NCI-H2081 treated with DMSO at 0.1 percent for 48 hours (cell line): Measurements from ENCODE around the gene RHEBL1.
"Not testable (repeated sequence)": the region's sequence is repeated elsewhere in the genome, so short reads cannot be mapped to it uniquely, and the experiment has no call there.

ENCODE experiments used
- DNase-seq: peaks from one replicate; lab custom pipeline; 2025; lab: John Stamatoyannopoulos, UW

RHEBL1 gene

GRCh38 chr12:49089821-49090773 lies 20.3 kb upstream of the RHEBL1 start:
- DNase-seq, result no peak

GRCh38 chr12:49088932-49089330 lies 19.2 kb upstream of the RHEBL1 start:
- no peak for DNase-seq

DNA sequence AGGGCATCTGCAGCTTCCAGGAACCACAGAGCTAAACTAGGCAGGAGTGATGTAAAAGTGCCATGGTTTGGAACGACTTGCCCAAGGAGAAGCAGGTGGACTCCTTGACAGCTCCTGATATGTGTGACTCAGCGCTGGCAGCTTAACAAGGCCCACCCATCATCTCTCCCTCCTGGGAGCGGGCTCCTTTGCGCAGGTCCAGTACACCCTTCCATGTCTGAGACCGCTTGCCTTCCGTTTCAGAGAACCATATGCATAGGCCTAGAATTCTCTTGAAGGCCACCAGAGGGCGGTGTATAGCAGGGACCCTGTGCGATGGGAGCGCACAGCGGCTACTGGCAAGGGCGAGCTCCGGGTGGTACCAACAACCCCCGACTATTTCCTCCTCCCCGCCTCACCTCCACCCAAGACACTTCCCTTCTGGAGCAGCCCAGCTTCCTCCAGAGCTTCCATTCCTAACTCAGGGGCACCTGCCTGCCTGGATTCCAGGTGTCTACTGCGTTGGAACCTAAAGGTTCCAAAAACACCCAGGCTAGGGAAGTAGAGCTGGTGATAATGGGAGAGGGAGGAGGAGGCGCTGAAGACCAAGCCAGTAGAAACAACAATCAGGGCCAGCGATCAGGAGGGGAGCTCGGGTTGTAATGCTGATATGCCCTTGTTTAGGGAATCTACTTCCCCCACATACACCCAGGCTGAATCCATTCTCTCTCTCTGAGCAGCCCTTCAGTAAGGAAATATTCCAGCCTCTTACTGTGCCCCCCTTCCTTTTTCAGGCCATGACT lies 18.6 kb upstream of the RHEBL1 start:
- DNase-seq, result peak; percentile 84

DNA sequence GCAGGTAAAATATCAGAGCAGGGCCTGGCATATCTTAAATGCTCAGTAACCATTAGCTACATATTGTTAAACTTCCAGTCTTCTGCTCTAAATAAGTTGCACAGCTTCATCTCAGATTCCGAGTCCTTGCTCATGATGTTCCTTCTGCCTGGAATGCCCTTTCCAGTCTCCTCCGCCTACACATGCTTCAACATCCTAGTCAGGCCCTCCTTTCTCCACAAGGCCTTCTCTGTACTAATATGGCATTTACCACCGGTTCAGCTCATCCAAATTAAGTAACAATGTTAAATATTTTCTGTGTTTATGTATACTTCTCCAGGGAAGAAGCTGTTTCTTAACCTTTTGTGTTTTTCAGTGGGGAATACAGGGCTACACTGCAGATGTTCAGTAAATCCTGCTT lies 16.3 kb upstream of the RHEBL1 start:
- no peak for DNase-seq

GRCh38 chr12:49084438-49084837 lies 14.7 kb upstream of the RHEBL1 start:
- no peak for DNase-seq

GRCh38 chr12:49079793-49080192 lies 10.0 kb upstream of the RHEBL1 start:
- no peak for DNase-seq

- no peak for DNase-seq
Measured at GRCh38 chr12:49070971-49071370, 1.2 kb upstream of the RHEBL1 start.

DNA sequence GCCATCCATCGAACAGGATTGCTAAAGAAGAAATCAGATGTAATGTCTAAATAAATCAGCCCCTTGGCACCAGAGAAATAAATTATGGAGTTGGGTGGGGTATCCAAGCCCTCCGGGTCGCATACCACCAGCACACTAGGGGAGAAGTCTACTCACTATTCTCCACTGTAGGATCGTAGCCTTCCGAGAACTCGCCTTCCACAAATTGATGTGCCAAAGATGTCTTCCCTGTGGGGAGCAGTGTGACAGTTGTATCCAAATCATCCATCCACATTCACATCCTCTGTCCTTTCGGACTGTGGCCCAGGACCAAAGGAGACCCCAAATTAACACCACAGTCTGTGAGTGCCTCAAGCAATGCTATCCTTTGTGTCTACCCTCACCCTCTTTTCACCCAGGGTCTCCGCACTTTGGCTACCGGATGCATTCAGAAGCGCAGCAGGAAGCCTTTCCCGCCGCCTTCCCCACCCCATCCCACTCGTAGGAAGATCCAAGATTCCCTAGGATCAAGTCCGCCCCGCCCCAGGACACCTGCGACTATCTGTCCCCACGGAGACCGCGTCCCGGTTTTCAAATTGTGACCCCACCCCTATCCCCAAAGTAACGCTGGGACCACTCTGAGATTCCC lies 786 bp downstream of the RHEBL1 start:
- no peak for DNase-seq

- no peak for DNase-seq
Measured at GRCh38 chr12:49066120-49066519, 3.7 kb downstream of the RHEBL1 start.

DNA sequence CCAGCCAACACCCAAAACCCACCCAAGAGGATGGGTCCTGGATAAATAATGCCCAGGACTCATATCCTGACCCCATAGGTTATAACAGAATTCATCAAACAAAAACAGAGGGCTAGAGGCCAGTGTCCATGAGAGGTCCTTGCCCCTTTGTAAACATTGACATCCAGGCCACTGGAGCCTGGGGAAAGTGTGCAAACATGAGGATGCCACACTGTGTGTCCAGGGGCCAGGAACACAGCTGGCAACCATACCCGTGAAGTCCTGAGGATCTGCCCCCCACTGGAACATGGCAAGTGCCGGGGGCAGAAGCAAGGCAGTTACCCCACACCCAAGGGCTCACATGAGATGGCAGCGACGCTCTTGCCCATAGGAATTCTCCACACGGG lies 5.0 kb downstream of the RHEBL1 start:
- no peak for DNase-seq

DNA sequence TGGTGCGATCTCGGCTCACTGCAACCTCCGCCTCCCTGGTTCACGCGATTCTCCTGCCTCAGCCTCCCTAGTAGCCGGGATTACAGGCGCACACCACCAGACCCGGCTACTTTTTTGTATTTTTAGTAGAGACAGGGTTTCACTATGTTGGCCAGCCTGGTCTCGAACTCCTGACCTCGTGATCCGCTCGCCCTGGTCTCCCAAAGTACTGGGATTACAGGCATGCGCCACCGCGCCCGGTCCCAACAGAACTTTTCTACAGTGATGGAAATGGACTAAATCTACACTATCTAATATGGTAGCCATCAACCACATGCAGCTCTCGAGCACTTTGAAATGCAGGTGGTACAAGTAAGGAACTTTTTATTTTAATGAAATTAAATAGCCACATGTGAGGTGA lies 7.9 kb downstream of the RHEBL1 start:
- not testable (repeated sequence) for DNase-seq

DNA sequence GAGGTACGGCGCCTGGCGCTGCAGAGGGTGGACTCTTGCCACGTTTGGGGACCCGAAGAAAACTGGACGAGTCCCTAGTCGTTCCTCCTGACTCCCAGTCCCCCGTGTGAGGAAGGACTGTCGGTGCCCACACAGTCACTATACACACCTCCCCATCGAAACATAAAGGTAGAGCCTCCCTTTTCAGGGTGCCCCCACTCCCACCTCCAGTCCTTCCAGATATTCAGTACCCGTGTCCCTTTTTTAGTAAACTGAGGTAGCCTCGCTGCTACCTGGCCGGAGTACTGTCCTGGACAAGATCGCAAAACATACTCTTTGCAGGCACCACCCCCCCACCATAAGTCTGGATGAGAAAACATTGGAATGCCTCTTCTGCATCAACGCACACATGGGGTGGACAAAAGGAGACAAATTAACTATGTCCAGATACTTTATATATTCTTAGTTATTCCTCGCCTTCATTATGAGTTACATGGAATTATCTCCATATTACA lies 8.6 kb downstream of the RHEBL1 start:
- no peak for DNase-seq

- DNase-seq, result peak; percentile 71
Measured at GRCh38 chr12:49060237-49061156, 9.3 kb downstream of the RHEBL1 start, which contains the start of gene KMT2D. Gene KMT2D (minus strand): TSS chr12:49060794. CDS start chr12:49055324, 5,470 bp downstream.

- DNase-seq, result no peak
Measured at GRCh38 chr12:49059299-49060171, 10.2 kb downstream of the RHEBL1 start.

GRCh38 chr12:49059045-49059298 lies 10.8 kb downstream of the RHEBL1 start:
- DNase-seq, result no peak

GRCh38 chr12:49058366-49059044 lies 11.3 kb downstream of the RHEBL1 start:
- no peak for DNase-seq

DNA sequence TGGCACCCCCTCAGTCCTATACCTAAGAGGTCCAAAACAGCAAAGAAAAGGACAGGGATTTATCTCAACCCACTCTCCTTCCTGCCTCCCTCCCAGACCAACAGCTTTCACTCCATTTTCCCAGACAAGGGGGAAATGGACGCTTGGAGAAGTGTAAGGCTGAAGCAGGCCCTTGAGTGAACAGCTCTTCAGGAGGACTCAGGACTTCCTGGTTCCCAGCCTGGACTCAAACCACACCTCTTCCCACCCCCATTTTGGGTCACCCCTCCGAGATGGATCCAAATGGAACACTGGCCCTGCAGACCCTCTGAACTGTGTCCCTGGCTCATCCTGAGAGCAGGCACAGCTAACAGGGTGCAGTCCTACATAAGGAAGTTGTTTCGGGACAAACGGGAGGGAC lies 11.9 kb downstream of the RHEBL1 start:
- no peak for DNase-seq

- DNase-seq, result no peak
Measured at GRCh38 chr12:49055978-49056754, 13.6 kb downstream of the RHEBL1 start.

DNA sequence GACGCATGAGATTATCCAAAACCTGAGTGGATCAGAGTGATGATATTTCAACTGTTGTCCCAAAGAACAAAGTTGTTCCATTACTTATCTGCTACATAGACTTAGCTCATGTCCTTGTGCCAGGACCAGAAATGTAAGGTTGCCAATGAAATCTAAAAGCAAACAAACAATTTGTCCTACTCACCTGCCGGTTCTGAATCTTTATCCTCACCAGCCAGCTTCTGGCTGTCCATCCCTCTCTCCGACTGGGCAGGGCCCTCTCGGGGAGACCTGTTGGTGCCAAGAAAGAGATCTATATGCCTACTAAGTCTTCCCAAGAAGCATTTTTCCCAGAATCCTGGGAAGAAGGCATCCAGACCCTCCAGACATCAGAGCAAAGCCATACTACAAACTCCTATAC lies 14.7 kb downstream of the RHEBL1 start:
- no peak for DNase-seq
